Measurements from ENCODE around the gene TNFAIP3.

DNA sequence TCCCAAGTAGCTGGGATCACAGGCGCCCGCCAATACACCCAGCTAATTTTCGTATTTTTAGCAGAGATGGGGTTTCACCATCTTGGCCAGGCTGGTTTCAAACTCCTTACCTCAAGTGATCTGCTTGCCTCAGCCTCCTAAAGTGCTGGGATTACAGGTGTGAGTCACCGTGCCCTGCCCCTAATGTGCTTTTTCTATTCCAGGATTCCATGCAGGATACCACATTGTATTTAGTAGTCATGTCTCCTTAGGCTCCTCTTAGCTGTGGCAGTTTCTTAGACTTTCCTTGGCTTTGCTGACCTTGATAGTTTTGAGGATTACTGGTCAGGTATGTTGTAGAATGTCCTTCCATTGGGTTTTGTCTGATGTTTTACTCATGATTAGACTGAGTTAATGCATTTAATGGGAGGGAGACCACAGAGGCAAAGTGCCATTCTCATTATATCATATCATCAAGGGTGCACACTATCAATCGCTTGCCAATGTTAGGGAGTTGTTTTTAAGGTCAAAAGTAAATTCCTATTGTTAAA is 39.6 kb upstream of the TNFAIP3 start:
- TF ChIP-seq, protein P1, sequence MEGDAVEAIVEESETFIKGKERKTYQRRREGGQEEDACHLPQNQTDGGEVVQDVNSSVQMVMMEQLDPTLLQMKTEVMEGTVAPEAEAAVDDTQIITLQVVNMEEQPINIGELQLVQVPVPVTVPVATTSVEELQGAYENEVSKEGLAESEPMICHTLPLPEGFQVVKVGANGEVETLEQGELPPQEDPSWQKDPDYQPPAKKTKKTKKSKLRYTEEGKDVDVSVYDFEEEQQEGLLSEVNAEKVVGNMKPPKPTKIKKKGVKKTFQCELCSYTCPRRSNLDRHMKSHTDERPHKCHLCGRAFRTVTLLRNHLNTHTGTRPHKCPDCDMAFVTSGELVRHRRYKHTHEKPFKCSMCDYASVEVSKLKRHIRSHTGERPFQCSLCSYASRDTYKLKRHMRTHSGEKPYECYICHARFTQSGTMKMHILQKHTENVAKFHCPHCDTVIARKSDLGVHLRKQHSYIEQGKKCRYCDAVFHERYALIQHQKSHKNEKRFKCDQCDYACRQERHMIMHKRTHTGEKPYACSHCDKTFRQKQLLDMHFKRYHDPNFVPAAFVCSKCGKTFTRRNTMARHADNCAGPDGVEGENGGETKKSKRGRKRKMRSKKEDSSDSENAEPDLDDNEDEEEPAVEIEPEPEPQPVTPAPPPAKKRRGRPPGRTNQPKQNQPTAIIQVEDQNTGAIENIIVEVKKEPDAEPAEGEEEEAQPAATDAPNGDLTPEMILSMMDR (conservative IDR thresholded peaks at IDR 0.05) = no peak
- no peak for TF ChIP-seq ZFX (IDR thresholded peaks at IDR 0.05)
